ENCODE measurements around the gene NUDT21. TPM values are rescaled to one million over a fixed set of nuclear protein-coding genes. Genes with fewer than 3 reads are reported as not detected.

Gene NUDT21
- total and polyA plus RNA-seq, 2 of the 8 experiments (the other 6 are each of a cell fraction or from before 2014, with no cell fraction given): 78.1 to 277 TPM

DNA sequence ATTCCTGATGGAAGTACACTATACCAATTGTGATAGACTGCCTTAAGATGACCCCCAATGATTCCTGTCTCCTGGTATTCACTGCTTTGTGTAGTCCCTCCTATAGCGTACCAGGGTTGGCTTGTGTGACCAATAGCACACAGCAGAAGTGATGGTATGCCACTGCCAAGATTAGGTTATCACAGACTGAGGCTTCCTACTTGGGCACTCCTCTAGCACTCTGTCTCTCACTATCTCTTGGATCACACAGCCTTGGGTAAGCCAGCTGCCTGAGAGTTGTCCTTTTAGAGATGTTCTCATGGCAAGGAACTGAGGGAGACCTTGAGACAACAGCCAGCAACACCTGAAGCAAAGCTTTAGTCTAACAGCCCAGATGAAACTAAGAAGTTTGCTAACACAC is 13.1 kb downstream of the NUDT21 start:
- Histone ChIP-seq H3K4me3 (ENCODE audit: extremely low read depth in 1 of 4, insufficient read depth in 2 of 4, low read depth in 3 of 4, low read length in 4 of 4) (no peak overlapping the region), H3K56ac (replicated peaks; ENCODE audit: insufficient read length, low read depth, low read length) (no peak overlapping the region), H2BK120ac (replicated peaks; ENCODE audit: low read depth, low read length) (no peak overlapping the region), H2BK15ac (ENCODE audit: low read length) (no peak overlapping the region), H2AFZ (ENCODE audit: low read length) (no peak overlapping the region), H2BK12ac (ENCODE audit: low read depth, low read length) (no peak overlapping the region), H3K9me3 (ENCODE audit: insufficient read depth in 2 of 2, low read depth in 1 of 2, low read length in 1 of 2) (no peaks in the 10 kb centered on the region), H3K4ac (replicated peaks; ENCODE audit: insufficient read length, low read depth, low read length) (no peak overlapping the region), H3K9ac (replicated peaks in 1 of 4; ENCODE audit: extremely low read depth in 1 of 4, low read depth in 3 of 4, low read length in 3 of 4) (no peak overlapping the region), H3K36me3 (ENCODE audit: control insufficient read depth in 2 of 4, insufficient read depth in 4 of 4, low read length in 3 of 4) (peaks cover 14 to 61% (median 39%) of the 10 kb centered on the region in 4 experiments; a peak in 7 of 8 replicates), H4K20me1 (replicated peaks in 1 of 2; ENCODE audit: control insufficient read depth in 1 of 2, insufficient read depth in 2 of 2, low read length in 2 of 2) (no peaks in the 10 kb centered on the region), H2BK20ac (ENCODE audit: low read length) (no peak overlapping the region), H4K91ac (replicated peaks; ENCODE audit: insufficient read length, low read length) (no peak overlapping the region), H3K79me2 (ENCODE audit: control insufficient read depth in 1 of 2, insufficient read depth in 2 of 2, low read length in 2 of 2) (peaks cover 0 to 6% of the 10 kb centered on the region in 2 experiments; a peak in 1 of 4 replicates), H3K23ac (ENCODE audit: insufficient read length) (no peak overlapping the region), H3K27ac (ENCODE audit: low read depth, low read length) (no peak overlapping the region), H4K8ac (ENCODE audit: extremely low read depth, insufficient read depth, low read length) (no peak overlapping the region), H3K18ac (ENCODE audit: extremely low read depth, low read length) (no peak overlapping the region), H3K79me1 (ENCODE audit: low read depth, low read length) (no peaks in the 10 kb centered on the region), H2AK5ac (ENCODE audit: low read depth, low read length) (no peak overlapping the region), H3K27me3 (replicated peaks in 1 of 4; ENCODE audit: control insufficient read depth in 3 of 4, extremely low read depth in 1 of 4, insufficient read depth in 3 of 4, low read length in 3 of 4) (no peaks in the 10 kb centered on the region), H4K5ac (ENCODE audit: insufficient read length, low read depth, low read length) (no peak overlapping the region), H3K14ac (ENCODE audit: insufficient read length) (no peak overlapping the region), H3K4me1 (replicated peaks in 1 of 4; ENCODE audit: control insufficient read depth in 3 of 4, insufficient read depth in 4 of 4, low read length in 3 of 4) (no peaks in the 10 kb centered on the region), H3K23me2 (ENCODE audit: low read depth, low read length) (no peaks in the 10 kb centered on the region), H2BK5ac (ENCODE audit: low read depth, low read length) (no peak overlapping the region), H3K4me2 (ENCODE audit: insufficient read depth in 1 of 2, low read depth in 2 of 2, low read length in 2 of 2) (no peak overlapping the region)
- 100% methylated on average over 1 of the region's 1 CpG; no CpG with 5 or more reads in 1 of the 2 experiments for WGBS, 2 experiments (ENCODE audit: extremely low coverage in 1 of 2, insufficient coverage in 1 of 2, insufficient read length in 1 of 2, insufficient replicate concordance in 2 of 2, low coverage in 1 of 2, low lambda C conversion rate in 2 of 2, missing lambda C conversion rate in 1 of 2)
- CTCF ChIA-PET (ENCODE audit: partially characterized antibody): no interaction called here
- TF ChIP-seq RNF2 (IDR thresholded peaks at IDR 0.05; ENCODE audit: borderline replicate concordance, low read depth, low read length, missing control alignments, poor library complexity, severe bottlenecking) (no peak), BRCA1 (IDR thresholded peaks at IDR 0.05; ENCODE audit: low read depth, low read length) (no peak), KDM4A (IDR thresholded peaks at IDR 0.05; ENCODE audit: low read depth, low read length, severe bottlenecking) (no peak), ATF3 (IDR thresholded peaks at IDR 0.05; ENCODE audit: insufficient read depth, low read depth, low read length) (no peak), CTBP2 (IDR thresholded peaks at IDR 0.05; ENCODE audit: borderline replicate concordance, insufficient read depth, insufficient read length, low read length) (no peak), NRF1 (IDR thresholded peaks at IDR 0.05; ENCODE audit: low read depth, low read length) (no peak), RBBP5 (IDR thresholded peaks at IDR 0.05; ENCODE audit: borderline replicate concordance, low read depth, low read length) (no peak), BCL11A (IDR thresholded peaks at IDR 0.05; ENCODE audit: low read depth in 2 of 2, low read length in 2 of 2) (no peak), EZH2 (IDR thresholded peaks at IDR 0.05; ENCODE audit: low read depth, low read length, severe bottlenecking) (no peak)
- DNase-seq (ENCODE audit: low read depth in 1 of 2, low spot score in 2 of 2) (no peak), FAIRE-seq (no peak)
- POLR2A ChIA-PET (ENCODE audit: partially characterized antibody): interaction anchor here (1.1 to 1.8 kb wide), 2 partner anchors 10 to 13 kb away, joined by 3 to 7 read pairs; partner anchors contain the start of genes NUDT21 and OGFOD1

Measured in H1 (cell line).